ENCODE measurements around the gene THEM4.
"Not testable (repeated sequence)": the region's sequence is repeated elsewhere in the genome, so short reads cannot be mapped to it uniquely, and the experiment has no call there.

THEM4 gene

DNA sequence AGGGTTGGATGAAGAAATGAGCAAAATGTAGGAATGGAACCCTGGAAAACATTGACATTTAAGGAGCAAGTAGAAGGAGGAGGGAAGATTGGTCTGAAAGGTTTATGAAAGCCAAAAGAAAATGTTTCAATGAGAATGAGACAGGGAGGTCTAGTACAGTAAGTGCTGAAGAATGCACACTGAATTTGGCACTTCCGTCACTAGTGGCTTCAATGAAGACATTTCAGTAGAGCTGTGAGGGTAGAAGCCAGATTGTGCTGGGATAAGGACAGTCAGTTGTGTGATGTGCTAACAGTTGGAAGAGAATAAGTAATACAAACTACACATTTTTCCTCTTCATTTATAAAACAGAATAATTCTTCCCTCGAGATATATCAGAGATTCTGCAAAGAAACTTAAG lies 17.1 kb downstream of the THEM4 start:
- no peaks in the 10 kb centered on the region for H3K36me3 ChIP-seq
- no peak overlapping the region for H3K27ac ChIP-seq
- TF ChIP-seq, protein P1, sequence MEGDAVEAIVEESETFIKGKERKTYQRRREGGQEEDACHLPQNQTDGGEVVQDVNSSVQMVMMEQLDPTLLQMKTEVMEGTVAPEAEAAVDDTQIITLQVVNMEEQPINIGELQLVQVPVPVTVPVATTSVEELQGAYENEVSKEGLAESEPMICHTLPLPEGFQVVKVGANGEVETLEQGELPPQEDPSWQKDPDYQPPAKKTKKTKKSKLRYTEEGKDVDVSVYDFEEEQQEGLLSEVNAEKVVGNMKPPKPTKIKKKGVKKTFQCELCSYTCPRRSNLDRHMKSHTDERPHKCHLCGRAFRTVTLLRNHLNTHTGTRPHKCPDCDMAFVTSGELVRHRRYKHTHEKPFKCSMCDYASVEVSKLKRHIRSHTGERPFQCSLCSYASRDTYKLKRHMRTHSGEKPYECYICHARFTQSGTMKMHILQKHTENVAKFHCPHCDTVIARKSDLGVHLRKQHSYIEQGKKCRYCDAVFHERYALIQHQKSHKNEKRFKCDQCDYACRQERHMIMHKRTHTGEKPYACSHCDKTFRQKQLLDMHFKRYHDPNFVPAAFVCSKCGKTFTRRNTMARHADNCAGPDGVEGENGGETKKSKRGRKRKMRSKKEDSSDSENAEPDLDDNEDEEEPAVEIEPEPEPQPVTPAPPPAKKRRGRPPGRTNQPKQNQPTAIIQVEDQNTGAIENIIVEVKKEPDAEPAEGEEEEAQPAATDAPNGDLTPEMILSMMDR (IDR thresholded peaks at IDR 0.05; ENCODE audit: low read depth, low read length), result no peak
- DNase-seq, result no peak
- no peaks in the 10 kb centered on the region for H3K27me3 ChIP-seq (ENCODE audit: insufficient read depth, low read depth, severe bottlenecking)
- H3K9me3 ChIP-seq (ENCODE audit: severe bottlenecking), result no peaks in the 10 kb centered on the region
- H3K4me3 ChIP-seq (ENCODE audit: low read depth, low read length), result no peak overlapping the region

DNA sequence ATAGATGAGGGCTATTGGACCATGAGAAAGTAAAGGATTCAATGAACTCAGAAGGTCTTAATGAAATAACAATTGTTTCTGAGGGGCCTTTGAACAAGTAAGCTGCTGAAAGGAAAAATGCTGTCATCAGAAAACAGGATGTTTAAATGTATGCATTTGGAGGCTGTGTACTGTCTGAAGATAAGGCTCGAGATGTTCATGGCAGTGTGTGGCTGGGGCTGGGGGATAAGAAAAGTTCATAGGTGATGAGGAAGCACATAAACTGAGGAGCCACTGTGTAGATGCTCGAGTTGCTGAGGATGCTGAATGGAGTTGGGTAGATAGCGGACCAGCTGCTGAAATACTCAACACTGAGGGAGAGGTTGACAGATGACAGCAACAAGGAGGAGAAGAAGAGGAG lies 17.8 kb downstream of the THEM4 start:
- H3K27ac ChIP-seq, result no peak overlapping the region
- no peak for DNase-seq
- H3K9me3 ChIP-seq (ENCODE audit: severe bottlenecking), result peaks cover 5% of the 10 kb centered on the region
- no peaks in the 10 kb centered on the region for H3K36me3 ChIP-seq
- TF ChIP-seq, protein P1 (IDR thresholded peaks at IDR 0.05; ENCODE audit: low read depth, low read length), result no peak
- H3K4me3 ChIP-seq (ENCODE audit: low read depth, low read length), result no peak overlapping the region
- H3K27me3 ChIP-seq (ENCODE audit: insufficient read depth, low read depth, severe bottlenecking), result no peaks in the 10 kb centered on the region

DNA sequence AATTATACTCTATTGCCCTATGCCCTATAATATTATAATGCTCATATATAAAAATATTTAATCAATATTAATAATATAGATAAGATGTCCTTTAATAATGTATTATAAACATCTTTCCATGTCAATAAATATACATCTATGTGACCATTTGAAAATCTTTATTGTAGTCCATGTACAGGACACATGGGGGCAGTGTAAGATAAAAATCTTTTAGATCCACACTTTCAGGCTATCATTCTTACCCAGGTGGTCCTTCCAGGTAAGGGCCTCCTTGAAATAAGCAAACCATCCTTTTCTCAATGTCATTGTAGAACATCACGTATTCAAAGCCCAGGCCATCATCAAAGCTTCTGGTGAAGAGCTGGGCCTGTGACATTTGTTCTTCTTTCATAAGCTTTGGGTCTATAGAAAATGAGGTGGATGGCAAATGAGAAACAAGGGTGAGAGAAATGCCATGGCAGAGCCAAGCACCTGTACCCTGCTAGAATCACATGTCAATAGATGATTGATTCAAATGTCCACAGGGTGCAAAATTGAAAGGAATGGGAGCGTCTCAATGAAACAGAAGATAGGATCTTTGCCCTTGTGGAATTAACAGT lies 20.2 kb downstream of the THEM4 start:
- H3K4me3 ChIP-seq (ENCODE audit: low read depth, low read length), result no peak overlapping the region
- TF ChIP-seq, protein P1 (IDR thresholded peaks at IDR 0.05; ENCODE audit: low read depth, low read length), result peak; percentile 43; the same call in 1 of the 2 replicates
- no peak for DNase-seq
- H3K27ac ChIP-seq, result no peak overlapping the region
- no peaks in the 10 kb centered on the region for H3K36me3 ChIP-seq
- no peaks in the 10 kb centered on the region for H3K27me3 ChIP-seq (ENCODE audit: insufficient read depth, low read depth, severe bottlenecking)
- peaks cover 5% of the 10 kb centered on the region for H3K9me3 ChIP-seq (ENCODE audit: severe bottlenecking)

DNA sequence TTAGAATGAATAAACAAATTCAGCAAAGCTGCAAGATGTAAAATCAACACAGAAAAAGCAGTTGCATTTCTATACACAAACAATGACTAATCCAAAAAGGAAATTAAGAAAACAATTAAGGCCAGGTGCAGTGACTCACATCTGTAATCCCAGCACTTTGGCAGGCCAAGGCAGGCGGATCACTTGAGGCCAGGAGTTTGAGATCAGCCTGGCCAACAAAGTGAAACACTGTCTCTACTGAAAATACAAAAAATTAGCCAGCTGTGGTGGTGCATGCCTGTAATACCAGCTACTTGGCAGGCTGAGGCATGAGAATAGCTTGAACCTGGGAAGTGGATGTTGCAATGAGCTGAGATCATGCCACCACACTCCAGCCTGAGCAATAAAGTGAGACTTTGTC lies 22.3 kb downstream of the THEM4 start:
- H3K36me3 ChIP-seq, result no peaks in the 10 kb centered on the region
- H3K9me3 ChIP-seq (ENCODE audit: severe bottlenecking), result peaks cover 5% of the 10 kb centered on the region
- TF ChIP-seq, protein P1 (IDR thresholded peaks at IDR 0.05; ENCODE audit: low read depth, low read length), result no peak
- H3K27ac ChIP-seq, result no peak overlapping the region
- H3K4me3 ChIP-seq (ENCODE audit: low read depth, low read length), result no peak overlapping the region
- H3K27me3 ChIP-seq (ENCODE audit: insufficient read depth, low read depth, severe bottlenecking), result no peaks in the 10 kb centered on the region
- DNase-seq, result no peak

DNA sequence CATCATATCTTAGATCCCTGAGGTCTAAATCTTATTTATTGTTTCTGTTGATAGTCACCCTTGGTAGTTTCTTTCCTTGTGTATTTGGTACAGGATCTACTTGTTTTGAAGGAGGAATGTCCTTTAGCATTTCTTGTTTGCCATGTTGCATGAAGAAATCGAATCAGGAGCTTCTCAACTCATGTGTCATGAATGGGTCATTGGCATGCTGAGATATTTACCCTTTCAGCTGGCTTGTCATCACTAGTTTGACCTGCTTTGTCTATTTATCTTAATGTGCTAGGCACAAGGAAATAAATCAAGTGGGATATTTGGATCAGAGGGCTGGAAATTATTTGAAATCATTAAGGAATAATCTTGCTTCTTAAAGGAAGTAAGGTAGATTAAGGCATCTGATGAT lies 23.8 kb downstream of the THEM4 start:
- DNase-seq, result no peak
- no peak overlapping the region for H3K27ac ChIP-seq
- H3K36me3 ChIP-seq, result no peaks in the 10 kb centered on the region
- H3K9me3 ChIP-seq (ENCODE audit: severe bottlenecking), result peaks cover 5% of the 10 kb centered on the region
- no peaks in the 10 kb centered on the region for H3K27me3 ChIP-seq (ENCODE audit: insufficient read depth, low read depth, severe bottlenecking)
- TF ChIP-seq, protein P1 (IDR thresholded peaks at IDR 0.05; ENCODE audit: low read depth, low read length), result no peak
- no peak overlapping the region for H3K4me3 ChIP-seq (ENCODE audit: low read depth, low read length)

DNA sequence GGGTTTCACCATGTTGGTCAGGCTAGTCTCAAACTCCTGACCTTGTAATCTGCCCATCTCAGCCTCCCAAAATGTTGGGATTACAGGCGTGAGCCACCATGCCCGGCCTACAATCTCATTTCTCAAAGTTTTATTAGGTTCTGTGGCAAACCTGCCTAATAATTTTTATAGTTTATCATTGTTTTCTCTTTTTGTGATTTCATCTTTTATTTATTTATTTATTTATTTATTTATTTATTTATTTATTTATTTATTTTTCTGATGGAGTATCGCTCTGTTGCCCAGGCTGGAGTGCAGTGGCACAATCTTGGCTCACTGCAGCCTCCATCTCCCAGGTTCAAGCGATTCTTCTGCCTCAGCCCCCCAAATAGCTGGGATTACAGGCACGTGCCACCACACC lies 24.4 kb downstream of the THEM4 start:
- DNase-seq; H3K9me3 ChIP-seq (ENCODE audit: severe bottlenecking); H3K4me3 ChIP-seq (ENCODE audit: low read depth, low read length); H3K36me3 ChIP-seq; H3K27me3 ChIP-seq (ENCODE audit: insufficient read depth, low read depth, severe bottlenecking); H3K27ac ChIP-seq: not testable (repeated sequence)

DNA sequence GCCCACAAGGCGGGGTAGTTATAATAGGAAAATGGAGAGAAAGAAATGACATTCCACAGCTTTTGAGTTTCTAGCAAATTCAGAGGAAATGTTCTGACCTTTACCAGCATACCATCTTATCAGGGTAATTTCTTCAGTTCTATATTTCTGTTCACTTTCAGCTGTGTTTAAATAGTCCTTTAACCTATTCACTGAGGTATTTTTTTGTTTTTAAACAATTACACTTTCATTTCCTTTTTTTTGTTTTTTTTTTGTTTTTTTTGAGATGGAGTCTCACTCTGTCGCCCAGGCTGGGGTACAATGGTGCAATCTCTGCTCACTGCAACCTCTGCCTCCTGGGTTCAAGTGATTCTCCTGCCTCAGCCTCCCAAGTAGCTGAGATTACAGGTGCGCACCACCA lies 24.9 kb downstream of the THEM4 start:
- not testable (repeated sequence) for H3K27me3 ChIP-seq (ENCODE audit: insufficient read depth, low read depth, severe bottlenecking); H3K4me3 ChIP-seq (ENCODE audit: low read depth, low read length); H3K36me3 ChIP-seq; DNase-seq; H3K27ac ChIP-seq; H3K9me3 ChIP-seq (ENCODE audit: severe bottlenecking)

DNA sequence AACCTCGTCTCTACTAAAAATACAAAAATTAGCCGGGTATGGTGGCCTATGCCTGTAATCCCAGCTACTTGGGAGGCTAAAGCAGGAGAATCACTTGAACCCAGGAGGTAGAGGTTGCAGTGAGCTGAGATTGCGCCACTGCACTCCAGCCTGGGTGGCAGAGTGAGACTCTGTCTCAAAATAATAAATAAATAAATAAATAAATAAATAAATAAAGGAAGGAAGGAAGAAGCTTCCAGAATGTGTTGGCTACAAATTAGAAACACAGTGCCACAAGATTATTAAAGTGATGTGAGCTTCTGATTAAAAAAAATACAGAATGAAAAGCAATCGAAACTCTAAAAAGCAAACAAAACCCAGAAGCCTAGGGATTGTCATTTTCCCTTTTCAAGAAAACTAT lies 25.4 kb downstream of the THEM4 start:
- not testable (repeated sequence) for H3K36me3 ChIP-seq; H3K4me3 ChIP-seq (ENCODE audit: low read depth, low read length); H3K27ac ChIP-seq; H3K27me3 ChIP-seq (ENCODE audit: insufficient read depth, low read depth, severe bottlenecking); H3K9me3 ChIP-seq (ENCODE audit: severe bottlenecking); DNase-seq

DNA sequence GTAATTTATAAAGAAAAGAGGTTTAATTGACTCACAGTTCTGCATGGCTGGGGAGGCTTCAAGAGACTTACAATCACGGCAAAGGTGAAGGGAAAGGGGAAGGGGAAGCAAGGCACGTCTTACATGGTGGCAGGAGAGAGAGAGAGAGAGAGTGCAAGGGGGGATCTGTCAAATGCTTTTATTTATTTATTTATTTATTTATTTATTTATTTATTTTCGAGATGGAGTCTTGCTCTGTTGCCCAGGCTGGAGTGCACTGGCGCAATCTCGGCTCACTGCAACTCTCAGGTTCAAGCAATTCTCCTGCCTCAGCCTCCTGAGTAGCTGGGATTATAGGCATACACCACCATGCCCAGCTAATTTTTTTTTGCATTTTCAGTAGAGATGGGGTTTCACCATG lies 26.4 kb downstream of the THEM4 start:
- H3K27me3 ChIP-seq (ENCODE audit: insufficient read depth, low read depth, severe bottlenecking); H3K27ac ChIP-seq; H3K9me3 ChIP-seq (ENCODE audit: severe bottlenecking); DNase-seq; H3K36me3 ChIP-seq; H3K4me3 ChIP-seq (ENCODE audit: low read depth, low read length): not testable (repeated sequence)

Measured in WERI-Rb-1 (cell line).